SK-MEL-5 (cell line): Measurements from ENCODE around the gene MTMR3. TPM values are rescaled to one million over a fixed set of nuclear protein-coding genes. Genes with fewer than 3 reads are reported as not detected.
"Not testable (repeated sequence)": the region's sequence is repeated elsewhere in the genome, so short reads cannot be mapped to it uniquely, and the experiment has no call there.

Experiments used
- DNase-seq: peaks from one replicate; pipeline ENCODE4 v3.0.0-alpha.2; 2016; ENCODE audit warnings: low read depth, low spot score
- in situ Hi-C: cut with HindIII; loops from 2 replicates; pipeline ENCODE4 v1.10.0; 2016; ENCODE audit warnings: low sequenced_read_pairs, high pct_unique_total_duplicates, low pct_unique_long_range_greater_than_20kb
- polyA plus RNA-seq, 2 experiments: library from polyadenylated mRNA; depleted of rRNA; stranded (reverse); fragments of >200 nt; gene quantifications; 2 replicates each; pipeline ENCODE4 v1.2.3, GENCODE V29; 2015
- total RNA-seq: library from RNA; depleted of rRNA; stranded (reverse); fragments of >200 nt; shearing (Covaris generic); gene quantifications from 2 replicates; pipeline ENCODE4 v1.2.3, GENCODE V29; 2014; rRNA removed

Gene MTMR3
- 15.7 and 18.6 TPM in 2 replicates for total RNA-seq
- polyA plus RNA-seq (2015; cell fraction: cytosol; rRNA removed) = 16.1 and 26.8 TPM in 2 replicates
- polyA plus RNA-seq (2015; cell fraction: nucleus; rRNA removed) = 53.3 and 62.7 TPM in 2 replicates

DNA sequence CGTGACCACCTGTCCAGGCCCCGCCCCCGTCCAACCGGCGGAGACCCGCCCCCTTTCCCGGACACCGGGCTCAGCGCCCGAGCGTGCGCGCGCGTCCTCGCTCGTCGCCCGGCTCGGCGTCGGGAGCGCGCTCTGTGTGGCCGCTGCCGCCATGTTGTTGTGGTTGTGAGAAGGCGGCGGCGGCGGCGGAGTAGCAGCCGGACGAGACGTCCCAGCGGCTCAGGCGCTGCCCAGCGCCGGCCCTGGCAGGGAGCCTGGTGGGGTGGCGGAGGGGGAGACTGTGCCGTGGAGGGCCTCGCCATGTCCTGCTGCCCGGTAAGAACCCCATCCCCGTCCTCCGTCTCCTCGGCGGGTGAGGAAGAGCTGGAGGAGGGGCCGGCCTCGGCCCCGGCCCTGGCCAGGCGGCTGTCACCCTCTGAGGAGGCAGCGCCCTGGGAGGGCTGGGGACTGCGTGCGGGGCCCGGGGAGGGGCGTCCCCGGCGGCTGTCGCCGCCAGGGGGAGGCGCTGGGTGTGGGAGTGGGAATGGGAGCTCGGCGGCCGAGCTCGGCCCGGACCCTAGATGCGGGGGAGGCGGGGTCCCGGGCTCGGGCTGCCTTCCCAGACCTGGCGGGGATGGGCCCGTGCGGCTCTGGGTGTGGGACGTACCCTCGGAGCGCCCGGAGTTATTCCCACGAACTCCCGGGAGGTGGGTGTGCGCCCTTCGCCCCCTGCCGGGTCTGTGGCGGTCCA lies at the start of gene MTMR3:
Gene MTMR3 (plus strand): TSS at position 130 of the 730 bp plus-strand sequence. CDS start 87,886 bp downstream, outside the sequence.
- DNase-seq = peak; percentile 92
- in situ Hi-C loops = no loop called here

DNA sequence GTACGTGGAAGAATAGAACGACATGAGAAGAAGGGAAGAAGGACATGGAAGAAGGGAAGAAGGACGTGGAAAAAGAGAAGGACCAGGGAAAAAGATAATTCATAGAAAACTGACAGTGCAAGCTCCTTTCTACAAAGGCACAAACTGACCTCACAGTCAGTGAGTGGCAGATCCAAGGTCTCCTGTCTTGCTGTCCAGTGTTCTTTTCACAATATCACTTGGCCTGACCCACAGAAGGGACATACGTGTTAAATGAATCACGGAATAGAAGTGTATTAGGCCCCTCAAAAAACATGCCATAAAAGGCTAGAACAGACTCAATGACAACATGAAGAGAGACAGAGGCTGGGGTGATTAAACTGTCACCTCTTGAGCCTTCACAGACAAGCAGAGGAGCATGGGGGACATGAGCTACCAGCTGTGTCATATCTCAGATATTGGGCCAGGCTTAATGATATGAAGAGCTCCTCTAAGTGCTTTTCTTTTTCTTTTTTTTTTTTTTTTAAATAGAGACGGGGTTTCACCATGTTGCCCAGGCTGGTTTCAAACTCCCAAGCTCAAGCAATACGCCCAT lies 49.5 kb upstream of the MTMR3 start:
- in situ Hi-C loops = no loop called here

DNA sequence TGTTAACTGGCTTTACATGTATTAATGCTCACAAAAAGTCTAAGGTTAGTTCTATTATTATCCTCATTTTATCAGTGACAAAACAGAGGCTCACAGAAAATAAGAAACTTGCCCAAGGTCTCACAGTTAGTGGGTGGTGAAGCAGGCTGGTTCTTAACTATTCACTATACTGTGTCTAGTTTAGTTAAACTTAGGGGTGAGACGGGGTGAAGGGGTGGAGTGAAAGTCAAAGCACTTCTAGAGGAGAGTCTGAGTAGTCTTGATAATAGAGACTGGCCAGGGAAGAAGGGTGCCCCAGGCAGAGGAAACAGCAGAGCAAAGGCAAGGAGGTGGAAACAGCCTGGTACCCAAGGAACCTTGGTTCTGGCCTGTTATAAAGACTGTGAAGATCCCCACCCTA lies 48.9 kb upstream of the MTMR3 start:
- in situ Hi-C loops = no loop called here
- DNase-seq = no peak

More for the DNA sequence above, 49.5 kb upstream of the MTMR3 start:
- DNase-seq = no peak

DNA sequence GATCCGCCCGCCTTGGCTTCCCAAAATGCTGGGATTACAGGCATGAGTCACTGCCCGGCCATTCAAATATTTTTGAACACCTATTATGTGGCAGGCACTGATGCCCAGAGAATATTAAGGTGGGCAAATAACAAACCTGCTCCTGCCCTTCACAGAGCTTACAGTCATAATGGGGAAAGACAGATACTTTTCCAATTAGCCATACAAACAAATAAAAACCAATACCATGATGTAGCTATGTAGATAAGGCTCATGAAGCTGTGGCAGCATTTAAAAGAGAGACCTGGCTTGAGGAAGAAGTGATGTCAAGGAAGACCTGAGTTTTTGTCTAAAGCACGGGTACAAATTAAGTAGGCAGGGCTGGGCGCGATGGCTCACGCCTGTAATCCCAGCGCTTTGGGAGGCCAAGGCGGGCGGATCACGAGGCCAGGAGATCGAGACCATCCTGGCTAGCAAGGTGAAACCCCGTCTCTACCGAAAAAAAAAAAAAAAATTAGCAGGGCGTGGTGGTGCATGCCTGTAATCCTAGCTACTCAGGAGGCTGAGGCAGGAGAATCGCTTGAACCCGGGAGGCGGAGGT lies 46.1 kb upstream of the MTMR3 start:
- in situ Hi-C loops, DNase-seq: not testable (repeated sequence)

DNA sequence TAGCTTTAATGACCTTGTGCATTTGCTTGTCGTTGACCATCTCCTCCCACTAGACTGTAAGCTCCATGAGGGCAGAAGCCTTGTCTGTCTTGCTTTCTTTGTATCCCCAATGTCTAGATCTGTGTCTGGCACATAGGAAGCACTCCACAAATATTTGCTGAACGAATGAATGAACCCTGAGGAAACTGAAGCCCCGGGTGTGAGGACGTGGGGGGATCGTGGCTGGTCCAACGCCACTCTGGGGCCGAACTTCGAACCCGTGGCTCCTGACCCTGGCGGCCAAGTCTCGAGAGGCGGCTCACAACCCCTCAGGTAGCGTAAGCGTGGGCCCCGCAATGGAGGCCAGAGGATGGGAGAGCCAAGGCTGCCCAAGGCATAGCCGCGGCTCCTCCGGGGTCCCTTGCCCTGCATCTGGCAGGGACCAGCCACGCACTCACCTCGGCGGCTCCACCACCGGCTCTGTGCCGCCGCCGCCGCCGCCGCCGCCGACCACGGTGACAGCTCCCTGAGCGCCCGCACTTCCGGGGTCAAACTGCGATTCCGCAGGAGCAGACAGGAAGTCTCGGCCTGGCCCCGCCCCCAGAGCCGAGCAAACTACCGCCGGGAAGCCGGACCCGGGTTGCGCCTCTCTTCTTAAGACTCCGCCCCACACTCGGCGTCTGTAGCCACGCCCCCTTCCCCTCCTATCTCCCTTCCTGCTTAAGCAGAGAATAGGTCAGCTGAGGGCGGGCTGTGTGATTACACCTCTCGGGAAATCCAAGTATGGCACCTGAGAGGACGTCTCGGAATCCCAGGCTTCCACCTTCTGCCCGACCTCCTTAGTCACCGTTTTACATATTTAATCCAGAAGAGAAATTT lies 45.0 kb upstream of the MTMR3 start, which contains the start of gene ASCC2:
Gene ASCC2 (minus strand): TSS at position 534 of the 858 bp plus-strand sequence. CDS start 5,949 bp downstream, outside the sequence.
- in situ Hi-C loops = no loop called here
- peak; percentile 99 for DNase-seq

DNA sequence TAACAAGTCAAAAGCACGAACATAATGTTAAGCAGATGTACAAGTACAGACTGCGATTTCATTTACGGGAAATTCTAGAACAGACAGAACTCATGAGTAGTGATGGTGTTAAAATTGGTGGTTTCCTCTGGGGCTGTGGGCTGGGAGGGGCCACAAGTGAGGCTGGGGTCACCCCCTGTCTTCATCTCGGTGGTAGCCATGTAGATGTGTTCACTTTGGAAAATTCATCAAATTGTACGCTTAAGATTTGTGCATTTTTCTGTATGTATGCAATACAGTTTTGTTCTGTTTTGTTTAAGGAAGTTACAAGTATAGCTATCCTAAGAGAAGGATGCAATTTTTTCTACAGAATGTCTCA lies 44.4 kb upstream of the MTMR3 start:
- in situ Hi-C loops = no loop called here
- DNase-seq = no peak

DNA sequence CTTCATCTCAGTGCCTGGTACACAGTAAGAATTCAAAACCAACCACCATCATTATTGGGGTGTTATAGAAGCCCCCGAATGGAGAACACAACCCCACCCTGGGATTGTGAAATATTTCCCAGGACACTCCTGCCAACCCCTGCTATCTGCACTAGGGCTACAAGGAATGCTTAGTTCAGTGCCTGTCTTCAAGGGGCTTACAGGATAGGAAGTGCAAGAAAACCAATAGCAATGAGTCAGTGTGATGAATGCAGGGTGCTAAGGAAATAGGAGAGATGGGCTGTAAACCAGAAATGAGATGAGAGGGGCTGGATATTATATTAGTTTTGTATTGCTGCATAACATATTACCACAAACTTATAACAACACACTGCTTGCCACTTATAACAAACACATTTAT lies 43.9 kb upstream of the MTMR3 start:
- in situ Hi-C loops = no loop called here

DNA sequence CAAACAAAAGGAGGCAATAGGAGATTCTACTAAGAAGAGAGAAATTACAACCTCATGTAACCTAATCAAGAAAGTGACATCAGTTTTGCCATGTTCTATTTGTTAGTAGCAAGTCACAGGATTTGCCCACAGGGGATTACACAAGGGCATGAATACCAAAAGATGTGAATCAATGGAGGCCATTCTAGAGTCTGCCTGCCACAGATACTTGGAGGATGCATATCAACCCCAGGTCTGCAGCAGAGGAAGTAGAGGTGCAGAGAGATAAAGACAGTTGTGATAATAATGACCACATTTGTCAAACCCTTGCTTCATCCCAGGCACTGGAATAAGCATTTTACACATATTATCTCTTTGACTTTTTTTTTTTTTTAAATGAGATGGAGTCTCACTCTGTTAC lies 42.5 kb upstream of the MTMR3 start:
- in situ Hi-C loops = no loop called here

More for the DNA sequence above, 43.9 kb upstream of the MTMR3 start:
- DNase-seq = no peak

DNA sequence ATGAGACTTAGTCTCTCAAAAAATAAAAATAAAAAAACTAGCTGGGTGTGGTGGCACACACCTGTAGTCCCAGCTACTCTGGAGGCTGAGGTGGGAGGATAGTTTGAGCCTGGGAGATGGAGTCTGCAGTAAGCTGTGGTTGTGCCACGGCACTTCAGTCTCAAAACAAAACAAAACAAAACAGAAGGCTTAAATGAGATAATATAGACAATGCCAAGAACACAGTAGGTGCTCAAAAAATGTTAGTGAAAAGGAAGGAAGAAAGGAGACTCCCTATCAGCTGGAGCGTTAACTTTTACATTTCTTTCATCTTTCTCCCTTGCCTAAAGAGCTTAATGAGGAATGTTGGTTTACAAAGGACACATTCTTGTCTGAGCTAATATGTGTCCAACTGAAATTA lies 40.8 kb upstream of the MTMR3 start:
- DNase-seq = no peak
- in situ Hi-C loops = no loop called here

More for the DNA sequence above, 42.5 kb upstream of the MTMR3 start:
- peak; percentile 83 for DNase-seq

DNA sequence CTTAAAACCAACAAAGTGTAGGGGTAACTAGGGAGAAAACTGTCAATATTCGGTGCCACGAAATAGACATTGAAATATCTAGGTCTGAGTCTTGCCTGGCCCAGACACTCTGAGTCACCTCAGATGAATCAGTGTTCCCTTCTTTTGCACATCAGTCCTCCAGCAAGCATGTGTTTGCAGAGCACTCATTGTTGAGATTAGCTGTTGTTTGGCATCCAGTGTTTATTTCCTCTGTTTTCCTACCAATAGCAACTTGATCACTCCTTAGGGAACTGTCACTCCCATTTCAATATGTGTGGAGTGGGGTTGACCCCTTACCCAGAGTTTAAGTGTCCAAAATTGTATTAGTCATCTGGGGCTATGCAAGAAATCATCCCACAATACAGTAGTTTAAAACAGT lies 40.2 kb upstream of the MTMR3 start:
- DNase-seq = no peak

DNA sequence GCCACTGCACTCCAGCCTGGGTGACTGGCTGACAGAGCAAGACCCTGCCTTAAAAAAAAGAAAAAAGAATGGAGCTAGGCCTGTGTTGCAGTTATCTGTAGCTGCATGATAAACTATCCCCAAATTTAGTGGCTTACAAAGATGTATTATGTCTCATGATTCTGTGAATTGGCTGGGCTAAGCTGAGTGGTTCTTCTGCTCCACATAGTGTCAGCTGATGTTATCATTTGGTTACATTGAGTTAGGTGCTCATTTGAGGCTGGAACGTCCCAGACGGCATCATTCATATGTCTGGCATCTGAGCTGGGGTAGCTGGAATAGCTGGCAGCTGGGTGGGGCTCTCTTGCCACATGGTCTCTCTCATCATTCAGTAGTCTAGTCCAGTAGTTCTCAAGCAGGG lies 36.7 kb upstream of the MTMR3 start:
- DNase-seq = no peak
- in situ Hi-C loops = no loop called here

More for the DNA sequence above, 40.2 kb upstream of the MTMR3 start:
- in situ Hi-C loops = no loop called here

DNA sequence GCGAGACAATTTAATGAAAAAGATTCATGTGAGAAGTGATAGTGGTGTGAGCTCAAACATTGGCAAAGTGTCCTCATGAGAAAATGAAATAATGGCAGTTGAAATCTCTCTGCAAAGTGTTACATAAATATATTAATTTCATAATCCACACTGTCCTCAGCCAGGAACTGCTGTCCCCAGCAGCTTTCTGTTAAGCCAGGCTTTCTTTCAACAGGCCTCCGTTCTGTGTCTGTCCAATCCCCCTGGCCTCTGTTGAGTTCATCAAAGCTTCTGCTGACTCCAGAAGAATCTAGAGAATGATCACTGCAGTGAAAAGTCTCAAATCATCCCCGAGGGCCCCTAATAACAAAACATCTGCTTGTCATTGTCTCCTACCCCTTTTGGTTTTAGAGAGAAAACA lies 34.9 kb upstream of the MTMR3 start:
- no peak for DNase-seq
- in situ Hi-C loops = no loop called here

DNA sequence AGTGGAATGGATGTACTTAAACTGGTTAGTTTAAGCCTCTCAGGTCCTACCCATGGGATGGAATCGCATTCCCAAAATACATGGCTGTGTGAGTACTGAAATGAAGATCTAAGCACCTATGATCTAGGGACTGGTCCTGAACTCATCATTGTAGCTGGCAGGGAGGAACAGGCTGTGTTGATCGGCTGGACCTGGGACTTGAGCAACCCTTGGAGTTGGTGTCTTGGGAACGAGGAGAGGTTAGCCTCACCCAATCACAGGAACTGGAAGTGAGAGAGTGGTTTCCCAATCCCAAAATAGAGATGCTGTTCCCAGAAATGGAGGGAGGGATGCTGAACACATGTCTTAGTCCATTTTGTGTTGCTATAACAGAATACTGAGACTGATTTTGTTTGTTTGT lies 28.5 kb upstream of the MTMR3 start:
- no peak for DNase-seq
- in situ Hi-C loops = no loop called here

DNA sequence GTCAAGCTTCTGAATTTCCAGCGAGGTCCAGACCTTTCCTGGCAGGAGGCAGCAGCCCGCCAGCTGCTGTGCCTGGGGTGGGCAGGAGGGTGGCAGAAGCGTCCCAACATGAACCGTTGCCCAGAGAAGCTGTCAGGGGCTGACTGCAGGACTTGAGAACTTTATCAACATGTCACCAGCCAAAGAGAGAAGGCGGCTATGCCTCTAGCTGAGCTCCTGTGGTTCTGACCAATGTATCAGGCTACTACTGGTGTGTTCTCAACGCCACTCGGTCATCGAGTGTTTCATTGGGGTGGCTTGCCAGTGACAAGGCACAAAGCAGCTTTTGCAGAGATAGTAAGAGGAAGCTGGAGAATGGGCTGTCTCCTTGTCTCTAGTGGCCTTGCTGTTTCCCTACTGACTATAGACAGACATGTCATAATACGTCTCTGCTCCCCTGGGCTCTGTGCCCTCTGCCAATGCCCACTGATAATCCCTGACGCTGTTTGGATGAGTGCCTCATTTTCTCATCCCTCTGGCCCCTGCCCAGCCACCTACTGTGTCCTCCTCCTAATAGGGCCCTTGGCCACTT lies 27.3 kb upstream of the MTMR3 start:
- no peak for DNase-seq
- in situ Hi-C loops = no loop called here

DNA sequence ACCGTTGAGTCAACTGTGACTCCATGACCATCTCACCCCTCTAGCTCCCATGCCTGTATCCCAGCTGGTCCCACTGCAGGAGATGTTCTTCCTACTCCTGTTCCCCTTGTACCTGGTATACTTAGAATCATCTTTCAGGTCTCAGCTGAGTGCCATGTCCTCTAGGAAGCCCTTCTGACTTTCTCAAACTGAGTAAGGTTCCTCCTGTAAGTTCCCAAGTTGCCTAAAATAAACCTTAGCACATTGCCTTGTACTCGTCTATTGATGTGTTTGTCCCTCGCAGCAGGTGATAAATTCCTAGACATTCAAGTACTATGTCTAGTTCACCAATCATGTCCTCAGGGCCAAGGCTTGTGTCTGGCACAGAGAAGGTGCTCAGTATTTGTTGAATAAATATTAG lies 26.5 kb upstream of the MTMR3 start:
- in situ Hi-C loops = no loop called here
- no peak for DNase-seq

DNA sequence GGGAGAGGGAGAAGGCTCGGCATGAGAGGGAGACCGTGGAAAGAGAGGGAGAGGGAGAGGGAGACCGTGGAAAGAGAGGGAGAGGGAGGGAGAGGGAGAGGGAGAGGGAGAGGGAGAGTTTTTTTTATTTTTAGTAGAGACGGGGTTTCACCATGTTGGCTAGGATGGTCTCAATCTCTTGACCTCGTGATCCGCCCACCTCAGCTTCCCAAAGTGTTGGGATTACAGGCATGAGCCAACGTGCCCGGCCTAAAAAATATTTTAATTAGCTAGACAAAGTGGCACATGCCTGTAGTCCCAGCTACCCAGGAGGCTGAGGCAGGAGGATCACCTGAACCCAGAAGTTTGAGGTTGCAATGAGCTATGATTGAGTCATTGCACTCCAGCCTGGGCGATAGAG lies 23.9 kb upstream of the MTMR3 start:
- in situ Hi-C loops, DNase-seq: not testable (repeated sequence)

DNA sequence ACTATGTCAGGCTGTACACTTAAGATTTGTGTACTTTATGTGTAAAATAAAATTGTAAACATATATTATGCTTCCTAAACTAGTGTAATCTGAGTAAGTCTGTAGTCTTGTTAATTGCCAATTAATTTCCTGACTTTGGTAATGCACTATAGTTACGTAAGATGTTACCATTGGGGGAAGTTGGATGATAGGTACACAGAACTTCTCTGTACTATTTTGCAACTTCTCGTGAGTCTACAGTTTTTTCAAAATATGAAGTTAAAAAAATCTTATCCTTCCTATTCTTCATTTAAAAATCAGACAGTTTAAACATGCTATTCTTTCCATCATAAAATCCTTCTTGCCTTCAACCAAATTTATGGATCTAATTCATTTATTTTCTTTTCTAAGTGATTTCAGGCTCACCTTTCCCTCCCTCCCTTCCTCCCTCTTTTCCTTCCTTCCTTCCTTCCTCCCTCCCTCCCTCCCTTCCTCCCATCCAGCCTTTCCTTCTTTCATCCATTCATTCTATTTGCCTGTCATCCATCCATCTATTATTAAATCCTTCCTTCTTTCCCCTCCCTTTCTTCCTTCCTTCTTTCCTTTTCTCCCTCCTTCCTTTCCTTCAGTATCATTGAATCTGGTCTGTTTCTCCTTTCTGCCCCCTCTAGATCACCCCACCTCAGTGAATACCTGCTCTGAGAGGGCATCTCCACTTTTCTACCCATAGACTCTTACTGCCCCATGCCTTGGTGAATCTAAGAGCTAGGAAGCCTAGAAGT lies 22.8 kb upstream of the MTMR3 start:
- DNase-seq = no peak
- in situ Hi-C loops = no loop called here
